NT2/D1 (cell line): ENCODE measurements around the gene RAPH1.

Experiments
- SUZ12 ChIP-seq: IDR thresholded peaks from 2 replicates; pipeline ENCODE4 v1.6.1; 2011; ENCODE audit not compliant: insufficient read length, insufficient read depth; ENCODE audit errors: extremely low read depth
- YY1 ChIP-seq: IDR thresholded peaks from 2 replicates; pipeline ENCODE4 v1.6.1; 2011; ENCODE audit not compliant: insufficient read length, insufficient read depth
- ZNF274 ChIP-seq: IDR thresholded peaks from 2 replicates; pipeline ENCODE4 v1.6.1; 2011; ENCODE audit warnings: mild to moderate bottlenecking, low read depth, low read length

- no peak for TF ChIP-seq YY1
- TF ChIP-seq ZNF274: no peak
- no peak for TF ChIP-seq SUZ12
These were observed 15.2 kb upstream of the RAPH1 start for GRCh38 chr2:203550266-203550665.
